HCT116 (cell line): ENCODE data around the gene MGRN1. TPM values are rescaled to one million over a fixed set of nuclear protein-coding genes. Genes with fewer than 3 reads are reported as not detected.

Experiments
- ATAC-seq: fragments of 200-7000 bp; cut with Tn5 transposase; 2 replicates; pipeline ENCODE4 v1.9.1; 2020; ENCODE audit warnings: mild to moderate bottlenecking, moderate library complexity
- Bru-seq: library from RNA; stranded (reverse); fragments of 400-500 nt; gene quantifications from one replicate; lab custom pipeline; 2021; lab: Mats Ljungman, UMichigan
- BruChase-seq, 2 experiments: library from RNA; stranded (reverse); fragments of 400-500 nt; gene quantifications; one replicate each; lab custom pipeline; 2021; lab: Mats Ljungman, UMichigan
- BruUV-seq: library from RNA; stranded (reverse); fragments of 400-500 nt; replicated peaks from 2 replicates; lab custom pipeline; 2021; lab: Mats Ljungman, UMichigan
- CTCF ChIA-PET: fragments of 300-600 bp; sonication (Branson Sonifier 250); formaldehyde crosslinking; loops from one replicate; lab custom pipeline; 2021; ENCODE audit warnings: antibody characterized with exemption; lab: Charles Lee
- POLR2A ChIA-PET: fragments of 300-600, 350-600 bp; sonication (Branson Sonifier 250); formaldehyde crosslinking; loops from one replicate; lab custom pipeline; 2021; ENCODE audit warnings: antibody characterized with exemption; lab: Charles Lee
- RAD21 ChIA-PET, 2 experiments: fragments of 300-600 bp; sonication (Branson Sonifier 250); formaldehyde crosslinking; loops; one replicate each; lab custom pipeline; 2023; ENCODE audit warnings: low total read pairs in 2 of 2; ENCODE audit not compliant: uncharacterized antibody in 2 of 2, unreplicated experiment in 2 of 2, low non-redundant PET in 1 of 2; lab: Charles Lee
- DNase-seq: peaks from one replicate; pipeline ENCODE4 v3.0.0-alpha.2; 2010; ENCODE audit warnings: low read depth, low spot score
- H2AFZ ChIP-seq: fragments of 200-600 bp; shearing (Covaris generic), sonication (generic); 2 replicates; pipeline ENCODE4 v1.6.1; 2017; ENCODE audit warnings: low read depth, mixed run types, mixed read lengths, antibody characterized with exemption, low read length; ENCODE audit not compliant: poor library complexity, severe bottlenecking
- H3K27ac ChIP-seq: 2 replicates; pipeline ENCODE4 v1.5.1; 2012; ENCODE audit warnings: low read depth, low read length
- H3K27me3 ChIP-seq: fragments of 200-600 bp; sonication (generic); 2 replicates; pipeline ENCODE4 v1.6.1; 2016; ENCODE audit warnings: mixed run types, low read length, mixed read lengths; ENCODE audit not compliant: insufficient read depth
- H3K36me3 ChIP-seq, 2 experiments: fragments of 200-500 bp in 1 of 2; fragments of 200-600 bp in 1 of 2; sonication (Bioruptor generic) in 1 of 2; sonication (generic) in 1 of 2; 2 replicates each; pipeline versions ENCODE4 v1.5.1 to v1.6.1; 2014 to 2016; ENCODE audit warnings: low read length in 2 of 2, inconsistent platforms in 1 of 2, mixed read lengths in 1 of 2, mixed run types in 1 of 2; ENCODE audit not compliant: insufficient read depth in 2 of 2, control insufficient read depth in 1 of 2
- H3K4me1 ChIP-seq, 2 experiments: fragments of 200-600 bp in 1 of 2; sonication (generic) in 1 of 2; 2 replicates each; pipeline versions ENCODE4 v1.5.1 to v1.6.1; 2012 to 2017; ENCODE audit warnings: low read length in 2 of 2, inconsistent platforms in 1 of 2, mild to moderate bottlenecking in 1 of 2, mixed read lengths in 1 of 2, mixed run types in 1 of 2, moderate library complexity in 1 of 2; ENCODE audit not compliant: insufficient read depth in 2 of 2, control insufficient read depth in 1 of 2
- H3K4me2 ChIP-seq: fragments of 200-600 bp; sonication (generic); 2 replicates; pipeline ENCODE4 v1.6.1; 2017; ENCODE audit warnings: mixed run types, low read length, mixed read lengths
- H3K4me3 ChIP-seq, 2 experiments: fragments of 200-600 bp in 1 of 2; sonication (generic) in 1 of 2; replicated peaks in 1 of 2; 2 replicates each; pipeline ENCODE4 v1.5.1; 2011 to 2016; ENCODE audit warnings: low read length in 2 of 2, control low read depth in 1 of 2, low read depth in 1 of 2, mild to moderate bottlenecking in 1 of 2, mixed read lengths in 1 of 2, mixed run types in 1 of 2
- H3K79me2 ChIP-seq: fragments of 200-600 bp; sonication (generic); 2 replicates; pipeline ENCODE4 v1.6.1; 2017; ENCODE audit warnings: mild to moderate bottlenecking, mixed run types, low read length, moderate library complexity, mixed read lengths; ENCODE audit not compliant: insufficient read depth
- H3K9ac ChIP-seq: fragments of 200-600 bp; sonication (generic); 2 replicates; pipeline ENCODE4 v1.6.1; 2016; ENCODE audit warnings: low read length, mixed read lengths
- H3K9me2 ChIP-seq: fragments of 200-600 bp; sonication (generic), shearing (Covaris generic); 2 replicates; pipeline ENCODE4 v1.6.1; 2017; ENCODE audit warnings: mixed run types, mild to moderate bottlenecking, moderate library complexity; ENCODE audit not compliant: insufficient read depth
- H3K9me3 ChIP-seq, 2 experiments: fragments of 200-500 bp in 1 of 2; fragments of 200-600 bp in 1 of 2; sonication (Bioruptor generic) in 1 of 2; sonication (generic) in 1 of 2; 2 replicates each; pipeline ENCODE4 v1.6.1; 2014 to 2017; ENCODE audit warnings: low read length in 2 of 2, mixed read lengths in 2 of 2, inconsistent platforms in 1 of 2, low read depth in 1 of 2, mild to moderate bottlenecking in 1 of 2, mixed run types in 1 of 2, moderate library complexity in 1 of 2; ENCODE audit not compliant: control insufficient read depth in 1 of 2, insufficient read depth in 1 of 2
- H4K20me1 ChIP-seq: fragments of 200-600 bp; sonication (generic), shearing (Covaris generic); 2 replicates; pipeline ENCODE4 v1.6.1; 2017; ENCODE audit warnings: mixed run types, mild to moderate bottlenecking, moderate library complexity; ENCODE audit not compliant: insufficient read depth
- CEBPB ChIP-seq: IDR thresholded peaks from 2 replicates; pipeline ENCODE4 v1.6.1; 2012; ENCODE audit warnings: low read depth
- JUND ChIP-seq: IDR thresholded peaks from 2 replicates; pipeline ENCODE4 v1.6.1; 2012
- RAD21 ChIP-seq: IDR thresholded peaks from 2 replicates; pipeline ENCODE4 v1.6.1; 2012; ENCODE audit warnings: low read depth, mild to moderate bottlenecking
- SP1 ChIP-seq: IDR thresholded peaks from 2 replicates; pipeline ENCODE4 v1.6.1; 2012; ENCODE audit warnings: low read depth
- TCF7L2 ChIP-seq: IDR thresholded peaks from 2 replicates; pipeline ENCODE4 v1.7.0; 2011; ENCODE audit warnings: borderline replicate concordance, inconsistent platforms; ENCODE audit not compliant: insufficient read depth, insufficient read length; ENCODE audit errors: extremely low read depth
- ZFX ChIP-seq: fragments of 450-650 bp; IDR thresholded peaks from 2 replicates; pipeline ENCODE4 v1.6.1; 2017
- intact Hi-C: fragments of 100-400 bp; cut with micrococcal nuclease; formaldehyde crosslinking; loops from 2 replicates; pipeline ENCODE4 v1.10.0; 2022
- long read RNA-seq: library from polyadenylated mRNA; unstranded; transcript quantifications from one replicate; pipeline ENCODE4 v2.0.0, GENCODE V29; 2021; ENCODE audit not compliant: unreplicated experiment
- polyA plus RNA-seq: library from polyadenylated mRNA; unstranded; fragments of >200 nt; gene quantifications from 2 replicates; pipeline ENCODE4 v1.2.1, GENCODE V29; 2012; ENCODE audit warnings: missing spikeins
- total RNA-seq: library from RNA; stranded (reverse); gene quantifications from one replicate; pipeline ENCODE4 v1.2.1, GENCODE V29; 2021; ENCODE audit not compliant: unreplicated experiment
- TF ChIP-seq, protein P1 (sequence below): IDR thresholded peaks from 2 replicates; pipeline ENCODE4 v1.6.1; 2012
- TF ChIP-seq, protein P2 (sequence below), 3 experiments: fragments of 200-600 bp in 1 of 3; sonication (generic) in 1 of 3; IDR thresholded peaks in 2 of 3; conservative IDR thresholded peaks in 1 of 3; 2 replicates each; pipeline ENCODE4 v1.5.1; 2012 to 2017; ENCODE audit warnings: low read depth in 2 of 3, low read length in 2 of 3, antibody characterized with exemption in 1 of 3, borderline replicate concordance in 1 of 3, control low read depth in 1 of 3, mild to moderate bottlenecking in 1 of 3, mixed read lengths in 1 of 3, mixed run types in 1 of 3, moderate library complexity in 1 of 3; ENCODE audit not compliant: insufficient read depth in 1 of 3

The MGRN1 gene
- total RNA-seq (50.6 TPM), Bru-seq, nascent RNA (percentile 63 among the genes with signal in this experiment), BruChase-seq, experiment 1, labeled RNA remaining after a 6-hour chase (percentile 73 among the genes with signal in this experiment), BruChase-seq, experiment 2, labeled RNA remaining after a 2-hour chase (percentile 68 among the genes with signal in this experiment)
- 26.2 and 33.7 TPM in 2 replicates for polyA plus RNA-seq
- long read RNA-seq, partial matches to known transcripts, result 3 of 14 reads
- long read RNA-seq, other reads (novel, unspliced or antisense), result 11 of 14 reads

DNA sequence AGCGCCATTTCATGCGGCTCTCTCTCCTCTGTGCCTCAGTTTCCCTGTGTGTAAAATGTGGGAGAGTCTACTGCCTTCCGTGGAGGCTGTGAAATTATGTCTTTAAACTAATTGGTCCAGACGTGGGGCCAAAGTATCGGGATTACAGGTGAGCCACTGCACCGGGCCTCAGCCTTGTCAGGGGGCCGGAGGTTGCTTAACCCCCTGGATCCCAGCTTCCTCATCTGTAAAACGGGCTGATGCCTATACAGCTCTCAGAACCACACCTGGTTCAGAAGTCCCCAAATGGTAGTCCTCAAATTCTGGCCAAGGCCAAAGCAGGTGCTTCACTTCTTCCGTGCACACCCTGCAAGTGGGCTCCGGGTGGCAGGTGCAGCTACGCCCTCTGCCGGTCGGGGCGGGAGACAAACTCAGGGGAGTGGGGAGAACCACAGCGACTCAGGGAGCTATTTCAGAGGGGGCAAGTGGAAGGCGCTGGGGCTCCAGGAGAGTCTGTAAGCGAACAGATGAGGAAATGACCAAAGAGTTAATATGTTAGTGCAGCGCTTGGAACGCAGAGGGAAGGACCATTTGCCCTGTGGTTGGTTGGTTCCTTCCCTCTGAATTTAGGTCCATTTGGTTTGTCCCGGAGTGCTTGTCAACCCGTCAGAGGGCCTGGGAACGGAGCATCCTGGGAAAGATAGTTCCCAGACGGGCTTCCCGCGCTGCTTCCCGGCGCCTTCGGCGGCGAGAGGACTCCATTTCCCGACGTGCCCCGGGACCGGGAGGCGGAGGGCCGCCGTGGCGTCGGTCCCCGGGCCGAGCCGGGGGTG lies at the start of gene MGRN1:
TSS of gene MGRN1 (plus strand) at position 812 of the 812 bp plus-strand sequence. CDS start 135 bp downstream, outside the sequence.
- POLR2A ChIA-PET, result interaction anchor here (1.0 kb wide), 1 partner anchor 8 kb away, joined by 7 read pairs; no protein-coding TSS in a partner anchor
- Histone ChIP-seq H4K20me1 (no peaks in the 10 kb centered on the region), H3K27ac (peak within 1 kb of the TSS; percentile 95), H3K36me3 (no peaks in the 10 kb centered on the region), H3K4me3 (peak within 1 kb of the TSS; percentile 86 to 87), H3K4me1 (peaks cover 15 to 21% of the 10 kb centered on the region in 2 experiments), H3K9me3 (no peaks in the 10 kb centered on the region), H3K9me2 (no peaks in the 10 kb centered on the region), H3K27me3 (no peaks in the 10 kb centered on the region), H3K79me2 (peaks cover 39% of the 10 kb centered on the region), H3K4me2 (peak within 1 kb of the TSS; percentile 89), H2AFZ (peak within 1 kb of the TSS; percentile 89), H3K9ac (peak within 1 kb of the TSS; percentile 96)
- RAD21 ChIA-PET, result interaction anchor here in 1 of 2 experiments (0.6 kb wide), 2 partner anchors 33 to 75 kb away, joined by 3 to 4 read pairs; no protein-coding TSS in a partner anchor
- CTCF ChIA-PET, result interaction anchor here (0.6 to 1.5 kb wide), 10 partner anchors 8 to 146 kb away, joined by 3 to 18 read pairs (median 4); partner anchors contain the start of genes ANKS3 and DNAAF8
- ATAC-seq, result peak; percentile 96
- peak; percentile 96 for DNase-seq
- TF ChIP-seq, protein P1, sequence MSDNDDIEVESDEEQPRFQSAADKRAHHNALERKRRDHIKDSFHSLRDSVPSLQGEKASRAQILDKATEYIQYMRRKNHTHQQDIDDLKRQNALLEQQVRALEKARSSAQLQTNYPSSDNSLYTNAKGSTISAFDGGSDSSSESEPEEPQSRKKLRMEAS, result peak; percentile 94
- peak; percentile 44 for TF ChIP-seq TCF7L2
- peak; percentile 59; the same call in 1 of the 2 replicates for TF ChIP-seq JUND
- TF ChIP-seq ZFX, result no peak
- no peak for TF ChIP-seq CEBPB
- TF ChIP-seq SP1, result peak; percentile 49
- TF ChIP-seq RAD21, result peak; percentile 72; the same call in 1 of the 2 replicates
- TF ChIP-seq, protein P2, sequence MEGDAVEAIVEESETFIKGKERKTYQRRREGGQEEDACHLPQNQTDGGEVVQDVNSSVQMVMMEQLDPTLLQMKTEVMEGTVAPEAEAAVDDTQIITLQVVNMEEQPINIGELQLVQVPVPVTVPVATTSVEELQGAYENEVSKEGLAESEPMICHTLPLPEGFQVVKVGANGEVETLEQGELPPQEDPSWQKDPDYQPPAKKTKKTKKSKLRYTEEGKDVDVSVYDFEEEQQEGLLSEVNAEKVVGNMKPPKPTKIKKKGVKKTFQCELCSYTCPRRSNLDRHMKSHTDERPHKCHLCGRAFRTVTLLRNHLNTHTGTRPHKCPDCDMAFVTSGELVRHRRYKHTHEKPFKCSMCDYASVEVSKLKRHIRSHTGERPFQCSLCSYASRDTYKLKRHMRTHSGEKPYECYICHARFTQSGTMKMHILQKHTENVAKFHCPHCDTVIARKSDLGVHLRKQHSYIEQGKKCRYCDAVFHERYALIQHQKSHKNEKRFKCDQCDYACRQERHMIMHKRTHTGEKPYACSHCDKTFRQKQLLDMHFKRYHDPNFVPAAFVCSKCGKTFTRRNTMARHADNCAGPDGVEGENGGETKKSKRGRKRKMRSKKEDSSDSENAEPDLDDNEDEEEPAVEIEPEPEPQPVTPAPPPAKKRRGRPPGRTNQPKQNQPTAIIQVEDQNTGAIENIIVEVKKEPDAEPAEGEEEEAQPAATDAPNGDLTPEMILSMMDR (IDR thresholded peaks at IDR 0.05 in 2 of 3, conservative IDR thresholded peaks at IDR 0.05 in 1 of 3; ENCODE audit: borderline replicate concordance in 1 of 3, insufficient read depth in 1 of 3, low read depth in 2 of 3, low read length in 2 of 3), result peak; percentile 85 to 98 (median 97); a peak in 5 of 6 replicates
- BruUV-seq, result no TSS peak
- intact Hi-C loops, result loop anchor here (5.0 kb wide), 1 partner anchor 318 kb away; no protein-coding TSS in a partner anchor
